Ovary (tissue), 3 donors: ENCODE measurements around the gene UBE2E3.

ENCODE experiments used
- CTCF ChIP-seq, 3 donors: fragments of 450-650 bp in 2 of 3; fragments of 200-600 bp in 1 of 3; IDR thresholded peaks; one replicate each; pipeline versions ENCODE4 v1.5.1 to v1.8.0; 2016 to 2022; ENCODE audit warnings: antibody characterized with exemption in 3 of 3, mild to moderate bottlenecking in 1 of 3
- POLR2A ChIP-seq: fragments of 450-650 bp; IDR thresholded peaks from one replicate; pipeline ENCODE4 v1.6.1; 2017; ENCODE audit warnings: antibody characterized with exemption, mild to moderate bottlenecking, moderate library complexity
- donor health status: DM: no; HTN: no; CAD: no.

GRCh38 chr2:181038796-181039195 is 58.4 kb downstream of the UBE2E3 start:
- no peak for TF ChIP-seq CTCF (IDR thresholded peaks at IDR 0.05)
- no peak for TF ChIP-seq POLR2A
